Body of pancreas (tissue), 4 donors: Measurements from ENCODE around the gene COPS3. TPM values are rescaled to one million over a fixed set of nuclear protein-coding genes. Genes with fewer than 3 reads are reported as not detected.
"Not testable (repeated sequence)": the region's sequence is repeated elsewhere in the genome, so short reads cannot be mapped to it uniquely, and the experiment has no call there.

ENCODE experiments used
- ATAC-seq: fragments of 150-250 bp; one replicate; pipeline ENCODE4 v1.9.1; 2016
- DNase-seq, 4 donors: peaks; one replicate each; pipeline ENCODE4 v3.0.0-alpha.2; 2019
- H3K27ac ChIP-seq, 4 donors: fragments of 200-600 bp; sonication (generic); 1 replicate in 3 of 4; 2 replicates in 1 of 4; pipeline versions ENCODE4 v1.5.1 to v1.6.1; 2016 to 2019; ENCODE audit warnings: mild to moderate bottlenecking in 1 of 4, mixed read lengths in 1 of 4, moderate library complexity in 1 of 4
- H3K27me3 ChIP-seq, 2 donors: fragments of 200-600 bp; sonication (generic); one replicate each; pipeline ENCODE4 v1.6.0; 2016; ENCODE audit warnings: mild to moderate bottlenecking in 1 of 2
- H3K36me3 ChIP-seq, 2 donors: fragments of 200-600 bp; sonication (generic); replicated peaks in 1 of 2; 2 replicates each; pipeline ENCODE4 v1.5.1; 2016; ENCODE audit warnings: low read depth in 2 of 2; ENCODE audit not compliant: insufficient read depth in 1 of 2
- H3K4me1 ChIP-seq: fragments of 200-600 bp; sonication (generic); one replicate; pipeline ENCODE4 v1.6.0; 2016
- H3K4me3 ChIP-seq, 2 donors: fragments of 200-600 bp; sonication (generic); 1 replicate in 1 of 2; 2 replicates in 1 of 2; pipeline ENCODE4 v1.5.1; 2016 to 2019
- H3K9me3 ChIP-seq, 3 donors: fragments of 200-600 bp; sonication (generic); 1 replicate in 2 of 3; 2 replicates in 1 of 3; pipeline ENCODE4 v1.5.1; 2016
- POLR2A ChIP-seq, 3 donors: fragments of 450-650 bp; IDR thresholded peaks; one replicate each; pipeline ENCODE4 v1.6.1; 2016; ENCODE audit warnings: antibody characterized with exemption in 3 of 3, mild to moderate bottlenecking in 2 of 3
- WGBS, 2 donors: methylation state at CpG; one replicate each; pipeline ENCODE4 v1.1.5; 2017; 5-methylcytosine and 5-hydroxymethylcytosine counted together
- intact Hi-C: fragments of 100-400 bp; cut with DNase I; formaldehyde crosslinking; loops from one replicate; pipeline ENCODE4 v1.15.1; 2023
- total RNA-seq, 2 donors: library from RNA; depleted of rRNA; stranded (reverse); fragments of >200 nt; gene quantifications; one replicate each; pipeline ENCODE4 v1.1.0, GENCODE V29; 2016
- TF ChIP-seq, protein P1 (sequence below), 7 experiments: fragments of 450-650 bp in 4 of 7; fragments of 200-600 bp in 3 of 7; sonication (generic) in 3 of 7; IDR thresholded peaks; one replicate each; pipeline ENCODE4 v1.5.1; 2016 to 2019; ENCODE audit warnings: antibody characterized with exemption in 7 of 7

Gene COPS3
- total RNA-seq, 2 donors from 2014 or later: 23.1 to 29.8 TPM

DNA sequence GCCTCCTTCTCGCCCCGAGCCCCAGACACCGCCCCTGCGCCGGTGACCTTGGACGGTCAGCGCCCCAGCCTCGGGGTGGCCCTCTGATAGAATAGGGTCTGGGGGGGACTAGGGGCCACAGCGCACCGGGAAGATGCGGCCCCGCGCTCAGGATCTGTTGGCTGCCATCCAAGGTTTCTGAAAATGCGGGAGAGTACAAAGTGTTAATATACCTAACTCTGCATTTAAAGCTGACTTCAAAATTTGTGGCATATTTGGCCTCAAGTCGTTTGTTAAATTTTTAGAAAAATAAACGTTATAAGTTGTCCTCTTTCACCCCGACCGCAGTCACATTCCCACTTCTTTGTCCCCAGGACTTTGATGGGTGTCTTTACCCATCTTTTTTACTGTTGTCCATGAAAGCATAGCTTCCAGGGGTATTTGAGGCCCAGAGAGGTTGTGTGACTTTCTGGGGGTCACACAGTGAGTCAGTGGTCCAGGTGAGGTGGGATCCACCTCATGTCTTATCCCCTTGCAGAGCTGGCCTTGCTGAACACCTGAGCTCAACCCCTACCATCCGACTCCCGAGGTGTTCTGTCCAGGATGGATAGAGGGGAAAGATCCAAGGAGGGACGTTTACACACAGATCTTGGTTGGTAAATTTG is 22.9 kb upstream of the COPS3 start:
- DNase-seq (no peak), ATAC-seq (no peak)
- Histone ChIP-seq H3K27me3 (no peaks in the 10 kb centered on the region), H3K4me1 (peaks cover 18% of the 10 kb centered on the region), H3K9me3 (no peaks in the 10 kb centered on the region), H3K4me3 (peak overlapping the region in 1 of 2 donors; percentile 27), H3K36me3 (no peaks in the 10 kb centered on the region), H3K27ac (peak overlapping the region in 3 of 4 donors; percentile 34 to 52 (median 39))
- 9 to 43% methylated on average over 8 to 21 of the region's 21 CpGs for WGBS, 2 donors
- TF ChIP-seq, protein P1, sequence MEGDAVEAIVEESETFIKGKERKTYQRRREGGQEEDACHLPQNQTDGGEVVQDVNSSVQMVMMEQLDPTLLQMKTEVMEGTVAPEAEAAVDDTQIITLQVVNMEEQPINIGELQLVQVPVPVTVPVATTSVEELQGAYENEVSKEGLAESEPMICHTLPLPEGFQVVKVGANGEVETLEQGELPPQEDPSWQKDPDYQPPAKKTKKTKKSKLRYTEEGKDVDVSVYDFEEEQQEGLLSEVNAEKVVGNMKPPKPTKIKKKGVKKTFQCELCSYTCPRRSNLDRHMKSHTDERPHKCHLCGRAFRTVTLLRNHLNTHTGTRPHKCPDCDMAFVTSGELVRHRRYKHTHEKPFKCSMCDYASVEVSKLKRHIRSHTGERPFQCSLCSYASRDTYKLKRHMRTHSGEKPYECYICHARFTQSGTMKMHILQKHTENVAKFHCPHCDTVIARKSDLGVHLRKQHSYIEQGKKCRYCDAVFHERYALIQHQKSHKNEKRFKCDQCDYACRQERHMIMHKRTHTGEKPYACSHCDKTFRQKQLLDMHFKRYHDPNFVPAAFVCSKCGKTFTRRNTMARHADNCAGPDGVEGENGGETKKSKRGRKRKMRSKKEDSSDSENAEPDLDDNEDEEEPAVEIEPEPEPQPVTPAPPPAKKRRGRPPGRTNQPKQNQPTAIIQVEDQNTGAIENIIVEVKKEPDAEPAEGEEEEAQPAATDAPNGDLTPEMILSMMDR (IDR thresholded peaks at IDR 0.05): no peak
- no peak for TF ChIP-seq POLR2A (IDR thresholded peaks at IDR 0.05)
- intact Hi-C loops: no loop called here

DNA sequence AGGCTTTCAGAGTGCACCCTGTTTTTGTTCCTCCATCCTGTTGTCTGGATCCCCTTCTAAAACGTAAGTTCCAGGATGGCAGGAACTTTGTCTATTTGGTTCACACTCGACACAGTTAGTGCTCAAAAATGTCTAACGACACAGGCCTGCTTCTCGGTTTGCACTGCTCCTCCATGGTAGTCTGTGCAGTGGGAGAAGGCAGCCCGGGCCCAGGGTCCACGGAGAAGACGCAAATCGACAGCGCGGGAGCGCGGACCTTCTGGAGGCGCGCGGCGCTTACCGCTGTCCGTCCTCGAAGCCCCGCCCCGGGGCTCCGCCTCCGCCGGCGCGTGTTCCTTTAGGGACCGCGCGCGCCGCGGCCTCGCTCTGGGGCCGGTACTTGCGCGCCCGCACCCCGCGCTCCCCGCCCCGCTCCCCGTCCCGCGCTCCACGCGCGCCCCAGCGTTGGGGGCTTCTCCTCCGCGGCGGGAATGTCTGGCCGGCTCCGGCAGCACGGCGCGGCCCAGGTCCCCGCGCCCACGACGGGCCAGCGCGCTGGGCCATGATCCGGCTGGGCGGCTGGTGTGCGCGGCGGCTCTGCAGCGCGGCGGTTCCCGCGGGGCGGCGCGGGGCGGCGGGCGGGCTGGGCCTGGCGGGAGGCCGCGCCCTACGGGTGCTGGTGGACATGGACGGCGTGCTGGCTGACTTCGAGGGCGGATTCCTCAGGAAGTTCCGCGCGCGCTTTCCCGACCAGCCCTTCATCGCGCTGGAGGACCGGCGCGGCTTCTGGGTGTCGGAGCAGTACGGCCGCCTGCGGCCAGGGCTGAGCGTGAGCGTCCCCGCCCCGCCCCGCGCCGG is 22.2 kb upstream of the COPS3 start, which contains the start of gene NT5M:
Gene NT5M (plus strand): TSS at position 364 of the 837 bp plus-strand sequence. CDS start 178 bp downstream, at position 542.
- Histone ChIP-seq H3K4me3 (peak within 1 kb of the TSS in 1 of 2 donors; percentile 27), H3K27ac (peak within 1 kb of the TSS in 3 of 4 donors; percentile 34 to 66 (median 39)), H3K36me3 (no peaks in the 10 kb centered on the region), H3K27me3 (no peaks in the 10 kb centered on the region), H3K4me1 (peaks cover 18% of the 10 kb centered on the region), H3K9me3 (no peaks in the 10 kb centered on the region)
- WGBS, 2 donors: 0% methylated on average over 2 to 83 of the region's 107 CpGs
- intact Hi-C loops: no loop called here
- ATAC-seq: peak; percentile 84
- TF ChIP-seq POLR2A (IDR thresholded peaks at IDR 0.05): peak in 2 of 3 donors; percentile 8 to 14
- TF ChIP-seq, protein P1 (IDR thresholded peaks at IDR 0.05): no peak
- peak; percentile 70 to 85 (median 76) for DNase-seq

DNA sequence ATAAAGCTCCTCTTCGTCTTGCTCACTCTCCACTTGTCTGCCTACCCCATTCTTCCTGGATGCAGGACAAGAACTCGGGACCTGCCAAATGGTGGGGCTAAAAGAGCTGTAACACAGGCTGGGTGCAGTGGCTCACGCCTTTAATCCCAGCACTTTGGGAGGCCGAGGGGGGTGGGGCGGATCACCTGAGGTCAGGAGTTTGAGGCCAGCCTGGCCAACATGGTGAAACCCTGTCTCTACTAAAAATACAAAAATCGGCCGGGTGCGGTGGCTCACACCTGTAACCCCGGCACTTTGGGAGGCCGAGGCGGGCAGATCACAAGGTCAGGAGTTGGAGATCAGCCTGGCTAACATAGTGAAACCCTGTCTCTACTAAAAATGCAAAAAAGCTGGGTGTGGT is 20.6 kb upstream of the COPS3 start:
- H3K4me3 ChIP-seq, H3K27ac ChIP-seq, H3K27me3 ChIP-seq, ATAC-seq, H3K9me3 ChIP-seq, DNase-seq, intact Hi-C loops, H3K36me3 ChIP-seq: not testable (repeated sequence)
- WGBS, 2 donors: 93 to 94% methylated on average over 11 of the region's 11 CpGs
- peaks cover 18% of the 10 kb centered on the region for H3K4me1 ChIP-seq

DNA sequence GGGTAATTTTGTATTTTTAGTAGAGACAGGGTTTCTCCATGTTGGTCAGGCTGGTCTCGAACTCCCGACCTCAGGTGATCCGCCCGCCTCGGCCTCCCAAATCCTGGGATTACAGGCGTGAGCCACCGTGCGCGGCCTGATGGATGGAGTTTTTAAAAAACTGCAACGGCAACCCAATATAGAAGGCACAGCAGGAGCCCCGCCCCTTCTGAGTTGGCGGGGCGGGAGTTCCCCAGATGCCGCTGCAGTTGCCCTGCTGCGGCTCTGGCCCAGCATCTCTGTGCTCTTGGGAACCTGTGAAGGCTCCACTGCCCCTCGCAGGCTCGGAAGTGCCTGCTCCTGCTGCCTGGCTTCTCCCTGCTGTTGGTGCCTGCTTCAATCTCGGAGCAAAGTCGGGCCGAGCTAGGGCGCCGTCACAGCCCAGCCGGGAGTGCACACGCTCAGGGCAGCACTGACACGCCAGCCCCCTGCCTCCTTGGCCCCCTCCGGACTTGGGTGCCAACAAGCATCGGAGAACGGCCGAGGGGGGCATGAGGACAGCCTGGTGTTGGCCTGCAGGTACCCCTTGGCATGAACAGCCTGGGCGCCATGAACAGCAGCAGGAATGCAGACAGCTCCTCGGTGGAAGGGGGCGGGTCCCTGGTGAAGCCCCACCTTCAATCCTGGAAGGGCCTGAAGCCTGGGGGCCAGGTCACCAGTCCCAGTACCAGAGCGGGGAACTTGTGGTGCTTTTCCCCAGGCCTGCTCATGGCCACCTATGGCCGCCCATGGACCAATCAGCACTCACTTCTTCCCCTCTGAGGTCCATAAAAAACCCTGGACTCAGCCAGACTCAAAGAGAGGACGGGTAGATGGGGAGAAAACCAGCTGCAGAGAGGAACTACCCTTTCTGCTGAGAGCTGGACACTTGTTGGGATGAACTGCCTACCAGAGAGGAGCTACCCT is 19.9 kb upstream of the COPS3 start:
- Histone ChIP-seq H3K36me3 (no peaks in the 10 kb centered on the region), H3K4me1 (peaks cover 18% of the 10 kb centered on the region), H3K27me3 (no peaks in the 10 kb centered on the region), H3K4me3 (no peak overlapping the region), H3K27ac (peak overlapping the region in 2 of 4 donors; percentile 11 to 52), H3K9me3 (no peaks in the 10 kb centered on the region)
- intact Hi-C loops: no loop called here
- ATAC-seq (peak; percentile 62), DNase-seq (peak; percentile 49 to 73 (median 59))
- TF ChIP-seq, protein P1 (IDR thresholded peaks at IDR 0.05): no peak
- no peak for TF ChIP-seq POLR2A (IDR thresholded peaks at IDR 0.05)
- 10 to 39% methylated on average over 7 to 35 of the region's 35 CpGs for WGBS, 2 donors
